IPS-15b (cell line): ENCODE results near the gene OR2AT4.
"Not testable (repeated sequence)": the region's sequence is repeated elsewhere in the genome, so short reads cannot be mapped to it uniquely, and the experiment has no call there.

Experiments used
- H3K27me3 ChIP-seq: one replicate; pipeline ENCODE4 v1.6.1; 2013; ENCODE audit warnings: low read length; ENCODE audit not compliant: control insufficient read depth, insufficient read depth
- H3K36me3 ChIP-seq: one replicate; pipeline ENCODE4 v1.6.1; 2013; ENCODE audit warnings: low read length; ENCODE audit not compliant: control insufficient read depth, insufficient read depth
- H3K4me1 ChIP-seq: one replicate; pipeline ENCODE4 v1.6.1; 2013; ENCODE audit warnings: mild to moderate bottlenecking, low read length; ENCODE audit not compliant: control insufficient read depth, insufficient read depth
- H3K4me3 ChIP-seq: one replicate; pipeline ENCODE4 v1.5.1; 2013; ENCODE audit warnings: low read depth, low read length
- H3K9ac ChIP-seq: one replicate; pipeline ENCODE4 v1.6.1; 2013; ENCODE audit warnings: low read depth, mild to moderate bottlenecking, low read length
- H3K9me3 ChIP-seq: one replicate; pipeline ENCODE4 v1.6.1; 2013; ENCODE audit warnings: mild to moderate bottlenecking, low read length; ENCODE audit not compliant: control insufficient read depth, insufficient read depth

OR2AT4 gene

GRCh38 chr11:75099635-75100034 is 3.0 kb upstream of the OR2AT4 start:
- H3K4me3 ChIP-seq = no peak overlapping the region
- no peaks in the 10 kb centered on the region for H3K9me3 ChIP-seq
- H3K4me1 ChIP-seq = no peaks in the 10 kb centered on the region
- no peaks in the 10 kb centered on the region for H3K27me3 ChIP-seq
- H3K36me3 ChIP-seq = no peaks in the 10 kb centered on the region
- no peak overlapping the region for H3K9ac ChIP-seq

GRCh38 chr11:75098835-75099439 is 2.3 kb upstream of the OR2AT4 start:
- not testable (repeated sequence) for H3K36me3 ChIP-seq, H3K9ac ChIP-seq

GRCh38 chr11:75098181-75098580 is 1.5 kb upstream of the OR2AT4 start:
- not testable (repeated sequence) for H3K4me1 ChIP-seq, H3K9me3 ChIP-seq, H3K4me3 ChIP-seq, H3K27me3 ChIP-seq, H3K9ac ChIP-seq, H3K36me3 ChIP-seq

More at GRCh38 chr11:75098835-75099439, 2.3 kb upstream of the OR2AT4 start:
- H3K9me3 ChIP-seq, H3K27me3 ChIP-seq, H3K4me3 ChIP-seq, H3K4me1 ChIP-seq: not testable (repeated sequence)

- no peaks in the 10 kb centered on the region for H3K36me3 ChIP-seq
- H3K9me3 ChIP-seq = no peaks in the 10 kb centered on the region
- no peak overlapping the region for H3K9ac ChIP-seq
- no peaks in the 10 kb centered on the region for H3K27me3 ChIP-seq
- H3K4me3 ChIP-seq = no peak overlapping the region
- no peaks in the 10 kb centered on the region for H3K4me1 ChIP-seq
These were observed 489 bp upstream of the OR2AT4 start for GRCh38 chr11:75097173-75097557.

- H3K4me3 ChIP-seq, H3K4me1 ChIP-seq, H3K36me3 ChIP-seq, H3K9ac ChIP-seq, H3K9me3 ChIP-seq, H3K27me3 ChIP-seq: not testable (repeated sequence)
These were observed 2.3 kb downstream of the OR2AT4 start for GRCh38 chr11:75094382-75094781.

- H3K27me3 ChIP-seq = no peaks in the 10 kb centered on the region
- H3K36me3 ChIP-seq = no peaks in the 10 kb centered on the region
- H3K4me1 ChIP-seq = no peaks in the 10 kb centered on the region
- H3K4me3 ChIP-seq = no peak overlapping the region
- H3K9ac ChIP-seq = no peak overlapping the region
- H3K9me3 ChIP-seq = peaks cover 5% of the 10 kb centered on the region
These were observed 6.0 kb downstream of the OR2AT4 start for GRCh38 chr11:75090671-75091177.

- no peak overlapping the region for H3K9ac ChIP-seq
- no peaks in the 10 kb centered on the region for H3K36me3 ChIP-seq
- no peak overlapping the region for H3K4me3 ChIP-seq
- no peaks in the 10 kb centered on the region for H3K27me3 ChIP-seq
- no peaks in the 10 kb centered on the region for H3K4me1 ChIP-seq
- H3K9me3 ChIP-seq = peaks cover 5% of the 10 kb centered on the region
These were observed 9.1 kb downstream of the OR2AT4 start for GRCh38 chr11:75087319-75088305.

- no peak overlapping the region for H3K9ac ChIP-seq
- no peaks in the 10 kb centered on the region for H3K27me3 ChIP-seq
- no peaks in the 10 kb centered on the region for H3K36me3 ChIP-seq
- no peak overlapping the region for H3K4me3 ChIP-seq
- no peaks in the 10 kb centered on the region for H3K9me3 ChIP-seq
- H3K4me1 ChIP-seq = no peaks in the 10 kb centered on the region
These were observed 11.8 kb downstream of the OR2AT4 start for GRCh38 chr11:75084883-75085282.

- no peaks in the 10 kb centered on the region for H3K36me3 ChIP-seq
- H3K4me3 ChIP-seq = no peak overlapping the region
- no peaks in the 10 kb centered on the region for H3K27me3 ChIP-seq
- H3K9ac ChIP-seq = no peak overlapping the region
- H3K4me1 ChIP-seq = no peaks in the 10 kb centered on the region
- H3K9me3 ChIP-seq = no peaks in the 10 kb centered on the region
These were observed 13.5 kb downstream of the OR2AT4 start for GRCh38 chr11:75083217-75083605.

GRCh38 chr11:75082601-75083216 is 14.0 kb downstream of the OR2AT4 start:
- Histone ChIP-seq H3K4me3 (no peak overlapping the region), H3K9ac (no peak overlapping the region), H3K4me1 (no peaks in the 10 kb centered on the region), H3K36me3 (no peaks in the 10 kb centered on the region), H3K27me3 (no peaks in the 10 kb centered on the region), H3K9me3 (no peaks in the 10 kb centered on the region)

- no peaks in the 10 kb centered on the region for H3K36me3 ChIP-seq
- no peaks in the 10 kb centered on the region for H3K27me3 ChIP-seq
- no peaks in the 10 kb centered on the region for H3K9me3 ChIP-seq
- no peaks in the 10 kb centered on the region for H3K4me1 ChIP-seq
- H3K9ac ChIP-seq = no peak overlapping the region
- no peak overlapping the region for H3K4me3 ChIP-seq
These were observed 17.1 kb downstream of the OR2AT4 start for GRCh38 chr11:75079546-75079945.
